Embryonic facial prominence (tissue), 1 donor: ENCODE measurements around the gene FNDC3B.
A peak's percentile ranks its signal among the peaks of the same experiment; 100 is the strongest.

Source experiments
- DNase-seq: peaks from one replicate; pipeline ENCODE4 v3.0.0-alpha.2; 2016; ENCODE audit errors: extremely low spot score

Gene FNDC3B

DNA sequence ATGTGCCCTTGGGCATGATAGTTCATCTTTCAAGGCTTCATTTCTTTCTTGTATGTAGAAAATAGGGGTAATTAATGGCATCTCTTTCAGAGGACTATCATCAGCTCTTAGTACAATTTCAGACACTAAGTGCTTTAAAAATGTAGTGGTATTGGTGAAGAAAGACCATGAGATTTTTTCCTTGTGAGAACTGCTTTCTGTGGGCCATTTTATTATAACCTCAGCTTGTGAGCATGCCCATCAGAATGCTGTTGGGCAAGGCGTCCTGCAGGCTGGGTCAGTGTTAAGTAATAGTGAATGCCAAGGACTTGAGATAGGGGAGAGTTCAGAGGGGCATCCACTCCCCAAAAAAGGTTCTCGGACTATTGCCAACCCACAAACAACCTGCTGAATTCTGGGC, 221.0 kb downstream of the FNDC3B start:
- no peak for DNase-seq

DNA sequence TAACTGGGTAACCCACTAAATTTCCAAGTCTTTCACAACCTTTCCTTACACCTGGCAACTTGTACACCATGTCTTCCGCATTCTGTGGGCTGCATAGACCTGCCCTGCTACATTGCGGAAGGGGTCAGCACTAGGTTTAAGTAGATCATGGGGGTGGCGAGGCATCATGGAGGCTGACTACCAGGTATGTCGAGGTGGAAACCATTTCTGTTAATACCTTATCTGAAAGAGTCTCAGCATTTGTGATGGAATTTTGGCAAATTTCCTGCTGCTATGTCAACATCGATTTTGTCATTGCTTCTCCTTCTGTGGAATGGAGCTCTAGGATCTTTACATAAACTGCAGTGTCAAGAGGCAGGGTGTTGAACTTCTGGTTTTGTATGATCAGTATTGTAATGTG, 221.7 kb downstream of the FNDC3B start:
- DNase-seq, result no peak

DNA sequence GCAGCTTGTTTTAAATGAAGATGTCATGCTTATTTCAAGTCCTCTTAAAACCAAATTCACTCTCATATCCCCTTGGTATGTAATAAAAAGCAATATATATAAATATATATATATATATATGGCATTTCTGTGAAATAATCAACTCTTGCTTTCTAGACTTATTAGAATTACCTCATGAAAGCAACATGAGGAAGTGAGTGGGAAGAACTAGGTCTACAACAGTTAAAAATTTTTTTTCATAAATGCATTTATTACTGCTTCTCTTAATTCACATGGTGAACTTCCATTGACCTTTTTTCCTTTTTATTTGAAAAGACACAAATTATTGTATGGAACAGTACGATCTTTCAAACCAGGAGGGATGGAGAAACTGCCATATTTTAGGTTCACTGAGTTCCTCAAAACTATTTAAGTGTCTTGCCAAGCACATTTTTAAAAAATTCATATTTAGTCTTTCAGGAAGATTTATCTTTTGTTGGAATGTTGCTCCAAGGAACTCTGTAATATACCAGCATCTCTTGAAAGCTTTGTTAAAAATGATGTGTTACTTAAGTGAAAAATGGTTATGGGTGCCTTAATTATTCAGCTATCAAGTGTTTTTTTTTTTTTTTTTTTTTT, 223.7 kb downstream of the FNDC3B start:
- no peak for DNase-seq

DNA sequence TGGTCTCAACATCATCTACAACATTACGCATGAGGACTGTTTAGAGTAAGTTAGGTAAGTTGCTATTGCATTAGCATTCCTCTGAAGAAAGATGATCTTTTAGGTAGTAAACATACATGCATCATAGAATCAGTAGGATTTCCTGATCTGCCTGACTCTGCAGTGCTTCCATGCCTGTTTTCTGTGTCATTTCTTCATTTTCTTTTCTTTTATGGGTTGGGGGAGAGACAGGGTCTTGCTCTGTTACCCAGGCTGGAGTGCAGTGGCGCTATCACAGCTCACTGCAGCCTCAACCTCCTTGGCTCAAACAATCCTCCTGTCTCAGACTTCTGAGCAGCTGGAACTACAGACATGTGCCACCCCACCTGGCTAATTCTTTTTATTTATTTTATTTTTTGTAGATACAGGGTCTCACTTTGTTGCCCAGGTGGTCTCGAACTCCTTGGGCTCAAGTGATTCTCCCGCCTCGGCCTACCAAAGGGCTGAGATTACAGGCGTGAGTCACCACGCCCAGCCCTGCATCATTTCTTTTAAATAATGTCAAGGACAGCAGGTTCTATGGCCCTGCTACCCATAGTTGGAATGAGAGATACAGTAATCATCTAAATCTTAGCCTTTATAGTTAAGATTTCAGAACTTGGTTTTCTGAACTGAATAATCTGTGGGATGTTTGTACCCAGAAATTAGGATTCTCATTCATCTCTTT, 224.6 kb downstream of the FNDC3B start:
- DNase-seq, result no peak

DNA sequence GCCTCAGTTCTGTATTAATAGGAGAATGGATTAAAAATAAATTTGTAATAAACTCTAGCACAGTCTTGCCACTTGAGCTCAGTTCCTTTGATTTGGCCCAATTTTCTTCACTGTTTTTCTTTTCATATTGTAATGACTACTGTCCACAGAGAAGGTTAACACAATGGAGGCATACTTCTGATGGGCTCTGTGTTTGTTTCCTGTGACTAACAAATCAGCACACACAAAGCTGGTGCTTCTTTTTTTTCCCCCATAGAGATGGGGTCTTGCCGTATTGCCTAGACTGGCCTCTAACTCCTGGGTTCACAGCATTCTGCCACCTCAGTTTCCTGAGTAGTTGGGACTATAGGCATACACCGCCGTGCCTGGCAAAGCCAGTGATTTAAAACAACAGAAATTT, 226.7 kb downstream of the FNDC3B start:
- no peak for DNase-seq

DNA sequence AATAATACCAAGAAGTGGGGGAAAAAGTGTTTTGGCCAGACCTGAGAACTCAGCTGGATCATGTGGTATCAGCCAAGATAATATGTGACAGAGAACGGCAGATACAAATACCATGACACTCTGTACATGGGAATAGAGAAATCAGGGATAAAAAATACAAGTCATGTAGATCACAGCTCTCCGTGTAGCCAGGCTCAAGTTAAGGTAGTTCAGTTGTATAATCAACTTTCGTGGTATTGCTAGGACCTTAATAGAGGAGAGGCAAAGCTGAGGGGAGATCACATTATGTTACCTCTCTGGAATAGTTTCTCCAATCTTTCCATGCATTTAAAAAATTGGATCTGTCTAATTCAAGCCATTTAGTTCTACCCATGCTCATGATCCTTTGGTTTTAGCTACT, 229.0 kb downstream of the FNDC3B start:
- no peak for DNase-seq

DNA sequence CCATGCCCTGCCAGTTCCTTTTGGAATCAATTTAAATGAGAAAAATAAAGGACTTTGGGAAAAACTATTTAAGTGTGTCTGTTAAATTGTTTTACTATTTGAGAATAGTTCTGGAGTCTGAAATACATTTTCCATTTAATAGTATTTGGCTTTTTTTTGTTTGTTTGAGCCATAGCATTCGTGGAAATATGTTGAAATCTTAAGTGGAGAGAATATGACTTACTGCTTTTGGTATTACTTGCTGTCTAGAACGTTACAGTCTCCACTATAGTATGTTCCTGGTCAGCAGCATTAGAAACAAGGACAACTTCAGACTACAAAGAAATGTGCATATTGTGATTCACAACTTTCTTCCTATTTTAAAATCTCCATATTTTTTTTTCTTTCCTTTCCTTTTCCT, 229.5 kb downstream of the FNDC3B start:
- DNase-seq, result no peak

DNA sequence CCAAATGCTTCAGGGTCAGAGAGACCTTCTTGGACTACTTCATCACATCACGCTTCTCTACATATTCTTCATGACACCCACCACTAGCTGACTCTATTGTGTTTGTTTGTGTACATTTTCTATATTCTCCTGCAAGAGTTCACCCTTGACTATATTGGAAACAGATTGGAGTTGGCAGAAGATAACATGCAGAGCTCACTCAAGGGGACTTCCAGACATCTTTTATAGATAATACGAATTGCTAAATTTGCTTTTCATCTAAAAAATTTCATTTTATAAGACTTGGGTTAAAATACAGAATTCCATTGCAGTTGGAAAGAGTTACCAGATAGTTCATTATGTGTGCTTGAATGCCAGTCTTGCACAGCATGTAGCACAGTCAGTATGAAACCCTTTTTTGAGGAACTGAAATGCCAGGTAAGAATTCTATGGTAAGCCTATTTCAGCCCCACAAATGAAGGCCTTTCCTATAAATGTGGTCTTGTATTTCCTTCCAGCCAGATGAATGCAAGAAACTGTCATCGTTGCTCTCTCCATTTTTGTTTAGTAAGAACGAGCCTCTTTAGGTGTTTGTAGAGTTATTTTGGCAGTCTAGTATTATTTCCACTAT, 231.3 kb downstream of the FNDC3B start:
- DNase-seq, result no peak

DNA sequence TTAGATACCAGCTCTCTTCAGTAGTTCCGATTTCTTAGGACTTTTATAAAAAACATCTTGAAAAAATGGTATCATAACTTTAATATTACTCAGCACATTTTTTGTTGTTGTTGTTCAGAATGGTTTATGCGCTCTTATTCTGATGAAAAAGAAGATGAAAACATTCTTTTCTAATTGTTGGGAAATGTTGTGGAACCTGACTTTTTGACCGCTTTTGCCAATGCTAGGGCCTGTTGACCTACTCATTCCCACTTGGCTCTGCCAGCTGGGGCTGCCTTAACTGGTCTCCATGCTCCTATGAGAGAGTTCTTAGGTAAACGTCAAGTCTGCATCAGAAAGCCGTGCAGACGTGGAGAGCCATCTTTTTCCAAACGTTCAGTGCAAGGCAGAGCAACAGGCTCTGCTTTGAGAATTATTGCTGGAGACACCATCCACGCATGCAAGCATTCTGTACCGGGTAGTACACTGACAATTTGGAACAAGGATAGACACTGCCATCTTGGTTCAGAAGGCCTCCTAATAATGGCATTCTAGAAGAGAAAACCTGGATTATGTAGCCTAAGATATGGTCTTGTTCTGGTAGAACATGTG, 232.1 kb downstream of the FNDC3B start:
- no peak for DNase-seq

DNA sequence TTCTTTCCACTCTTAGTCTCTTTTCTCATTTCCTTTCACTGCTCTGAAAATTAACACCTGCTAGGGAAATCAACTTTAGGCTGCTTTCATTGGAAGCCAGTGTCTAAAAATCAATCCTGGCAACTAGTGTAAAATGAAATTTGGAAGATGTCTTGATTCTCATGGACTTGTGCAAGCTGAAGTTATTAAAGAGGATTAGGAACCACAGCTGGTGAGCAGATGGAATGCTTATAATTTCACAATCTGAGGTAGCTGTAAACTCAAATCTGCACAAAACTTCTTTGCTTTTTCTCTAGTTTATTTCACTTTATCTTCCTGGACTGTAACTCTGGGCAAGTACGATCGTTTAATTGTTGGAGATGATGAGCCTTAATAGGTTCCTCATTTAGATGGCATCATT, 233.3 kb downstream of the FNDC3B start:
- no peak for DNase-seq

DNA sequence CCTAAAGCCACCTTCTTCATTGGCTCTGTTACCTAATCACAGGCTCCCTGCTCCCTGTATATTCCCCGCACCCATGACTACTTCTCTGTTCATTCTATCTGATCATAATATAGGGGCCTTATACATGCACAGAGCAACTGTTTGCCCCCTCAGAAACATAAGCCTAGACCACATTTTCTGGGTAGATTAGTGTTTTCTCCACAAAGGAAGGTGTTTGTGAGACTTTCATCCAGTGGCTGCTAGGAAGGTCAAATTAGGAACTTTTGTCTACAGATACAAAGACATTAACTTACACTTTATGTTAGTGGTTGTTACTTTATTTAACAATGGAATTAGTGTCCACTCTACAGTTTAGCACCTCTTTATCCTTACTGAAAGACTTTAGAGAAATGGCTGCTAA, 234.0 kb downstream of the FNDC3B start:
- no peak for DNase-seq

DNA sequence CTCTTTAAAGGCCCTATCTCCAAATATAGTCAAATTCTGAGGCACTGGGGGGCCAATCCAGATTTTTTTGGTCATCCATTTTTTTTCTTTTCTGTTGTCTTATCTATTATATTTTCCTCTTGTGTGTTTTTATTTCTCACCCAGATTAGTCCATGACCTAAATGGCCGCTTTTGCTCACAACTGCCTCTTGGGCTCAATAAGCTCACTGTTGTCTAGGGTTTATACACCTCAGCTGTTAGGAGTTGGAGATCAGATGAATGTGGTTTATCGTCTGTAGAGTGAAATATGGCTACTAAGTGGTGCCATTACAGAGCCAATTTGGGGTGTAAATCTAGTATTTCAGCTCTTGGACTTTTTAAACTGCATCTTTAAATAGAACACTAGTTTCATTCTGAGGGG, 235.5 kb downstream of the FNDC3B start:
- DNase-seq, result no peak

DNA sequence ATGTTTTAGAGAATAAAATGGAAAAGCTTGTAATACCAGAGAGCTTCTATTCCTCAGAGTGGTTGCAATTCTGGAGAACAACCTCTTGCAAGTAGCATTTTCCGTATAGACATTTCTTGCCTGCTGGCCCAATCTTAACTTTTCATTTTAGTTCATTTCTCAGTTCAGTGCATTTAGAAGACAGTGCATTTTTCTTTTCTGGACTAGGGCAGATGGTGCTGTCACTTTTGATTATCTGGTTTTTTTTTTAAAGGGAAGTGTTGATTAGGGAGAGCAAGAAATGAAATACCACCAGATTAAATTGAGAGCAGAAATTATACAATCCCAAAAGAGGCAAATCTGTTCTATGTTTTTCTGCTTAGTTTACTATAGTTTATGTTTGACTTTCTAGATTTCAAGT, 236.2 kb downstream of the FNDC3B start:
- DNase-seq, result no peak

DNA sequence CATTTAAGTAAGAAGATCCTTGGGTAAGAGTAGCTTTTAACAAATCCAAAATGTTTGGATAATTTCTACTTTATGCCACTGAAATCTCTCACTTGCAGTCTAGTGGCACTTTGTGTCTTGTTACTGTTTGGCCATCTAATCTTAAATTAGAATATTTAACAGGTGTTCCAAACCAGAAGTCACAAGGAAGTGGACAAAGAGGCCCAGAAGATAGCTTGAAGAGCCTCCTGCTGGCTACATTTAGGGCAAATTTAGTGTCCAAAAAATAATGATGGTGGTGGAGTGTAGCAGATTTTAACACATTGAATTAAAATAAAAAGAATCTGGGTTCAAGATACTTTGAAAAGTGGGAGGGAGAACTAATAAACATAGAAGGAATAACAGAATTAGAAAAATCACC, 236.7 kb downstream of the FNDC3B start:
- DNase-seq, result no peak

DNA sequence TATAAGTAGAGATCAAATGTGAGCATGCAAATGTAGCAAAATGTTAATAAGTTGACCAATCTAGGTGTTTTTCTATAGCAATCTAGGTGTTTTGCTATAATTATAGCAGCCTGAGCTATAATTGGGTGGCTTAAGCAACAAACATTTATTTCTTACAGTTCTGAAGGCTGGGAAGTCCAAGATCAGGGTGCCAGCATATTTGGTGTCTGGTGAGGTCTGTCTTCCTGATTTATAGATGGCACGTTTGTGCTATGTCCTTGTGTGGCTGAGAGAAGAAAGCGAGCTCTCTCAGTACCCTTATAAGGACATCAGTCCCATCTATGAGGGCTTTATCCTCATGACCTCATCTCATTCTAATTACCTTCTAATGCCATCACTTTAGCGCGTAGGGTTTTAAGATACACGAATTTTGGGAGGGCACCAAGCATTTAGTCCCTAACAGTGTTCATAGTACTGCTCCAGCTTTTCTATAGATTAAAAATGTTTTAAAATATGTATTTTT, 237.8 kb downstream of the FNDC3B start:
- no peak for DNase-seq

DNA sequence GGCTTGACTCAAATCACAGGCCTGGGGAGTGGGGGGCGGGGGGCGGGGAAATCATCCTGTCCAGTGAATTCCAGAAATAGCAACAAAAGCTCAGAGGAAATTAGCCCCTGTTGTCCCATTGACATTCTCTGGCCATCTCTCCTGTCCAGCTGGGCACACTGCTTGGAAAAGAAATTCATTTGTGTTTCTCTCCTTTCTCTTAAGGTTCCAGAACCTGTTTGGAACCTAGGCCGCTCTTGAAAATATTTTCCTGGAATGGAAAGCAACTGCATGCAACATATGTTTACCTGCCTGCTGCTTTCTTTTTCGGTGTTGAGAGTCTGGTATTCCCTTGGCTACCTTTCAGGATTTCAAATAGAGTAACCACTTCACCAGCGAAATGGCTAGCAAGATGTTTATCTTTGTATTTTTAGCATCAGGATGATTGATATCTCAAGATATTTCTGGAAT, 239.8 kb downstream of the FNDC3B start:
- DNase-seq, result no peak

DNA sequence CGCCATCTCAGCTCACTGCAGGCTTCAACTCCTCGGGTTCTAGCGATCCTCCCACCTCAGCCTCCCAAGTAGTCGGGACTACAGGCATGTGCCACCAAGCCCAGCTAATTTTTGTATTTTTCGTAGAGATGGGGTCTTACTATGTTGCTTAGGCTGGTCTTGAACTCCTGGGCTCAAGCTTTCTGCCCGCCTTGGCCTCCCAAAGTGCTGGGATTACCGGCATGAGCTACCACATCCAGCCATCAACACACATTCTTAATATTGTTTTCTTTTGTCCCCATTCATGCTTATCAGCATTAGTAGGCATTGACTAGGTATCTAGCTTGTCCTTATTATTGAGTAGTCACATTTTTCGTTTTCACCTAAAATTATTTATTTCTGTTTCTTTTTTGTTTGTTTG, 240.6 kb downstream of the FNDC3B start:
- DNase-seq, result no peak

DNA sequence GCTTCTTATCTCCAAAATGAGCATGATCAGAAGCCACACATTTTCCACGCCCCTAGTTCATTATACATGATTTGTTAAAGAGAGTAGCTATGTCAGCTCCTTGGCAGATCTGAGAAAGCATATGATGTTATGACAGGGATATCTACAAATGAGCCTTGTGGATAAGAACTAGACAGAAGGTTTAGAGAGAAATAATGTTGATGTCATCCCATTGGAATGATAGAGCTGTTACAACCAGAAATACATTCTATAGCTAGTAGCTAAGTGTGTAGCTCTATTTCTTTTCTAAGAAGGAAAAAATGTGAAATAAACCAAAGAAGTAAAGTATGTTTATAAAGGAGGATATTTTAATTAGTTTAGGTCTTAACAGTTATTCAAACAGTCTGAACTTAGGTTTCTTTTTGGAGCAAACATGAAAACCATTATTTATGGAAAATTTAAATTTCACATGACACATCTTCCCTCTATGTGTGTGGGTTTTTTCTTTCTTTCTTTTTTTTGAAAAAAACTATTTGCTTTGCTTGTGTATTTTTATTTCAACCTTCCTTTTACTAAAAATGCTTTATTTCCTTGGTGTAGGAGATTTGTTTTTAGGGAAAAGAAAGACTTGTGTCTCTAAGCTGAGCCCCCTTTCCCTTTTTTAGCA, 241.2 kb downstream of the FNDC3B start:
- peak; percentile 66 for DNase-seq

DNA sequence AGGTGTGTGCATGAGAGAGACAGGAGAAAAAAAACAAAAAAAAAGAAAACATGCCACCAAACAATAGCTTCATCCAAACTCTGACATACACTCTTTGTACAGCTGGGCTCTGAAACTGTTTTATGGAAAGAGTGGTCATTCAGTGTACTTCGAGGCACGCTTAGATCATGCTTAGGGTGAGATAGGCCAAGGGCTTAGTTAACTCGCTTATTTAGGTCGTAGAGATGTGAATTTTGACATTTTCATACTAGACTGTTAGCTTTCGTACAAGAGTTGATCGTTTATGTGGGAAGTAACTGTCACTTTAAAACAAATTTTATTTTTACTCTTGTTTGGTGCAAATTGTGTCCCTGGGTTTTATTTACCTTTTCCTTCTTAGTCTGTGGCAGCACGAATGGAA, 242.5 kb downstream of the FNDC3B start:
- DNase-seq, result no peak

DNA sequence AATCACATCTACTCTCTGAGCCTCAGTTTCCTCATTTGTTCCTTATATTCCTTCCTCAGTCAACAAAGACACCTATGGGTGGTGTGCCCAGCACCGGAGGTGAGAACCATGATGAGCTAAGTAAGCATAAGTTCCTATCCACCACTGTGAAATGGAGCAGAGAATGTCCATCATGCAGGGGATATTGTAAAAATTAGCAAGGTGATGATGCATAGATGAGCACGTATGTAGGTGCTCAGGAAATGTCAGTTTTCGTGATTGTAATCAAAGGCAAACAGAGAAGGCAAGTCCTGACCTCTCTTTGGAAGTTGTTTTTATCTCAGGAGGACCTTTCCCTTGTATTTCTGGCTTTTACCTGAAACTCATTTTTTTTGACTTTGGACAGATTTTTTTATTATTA, 243.5 kb downstream of the FNDC3B start:
- no peak for DNase-seq

DNA sequence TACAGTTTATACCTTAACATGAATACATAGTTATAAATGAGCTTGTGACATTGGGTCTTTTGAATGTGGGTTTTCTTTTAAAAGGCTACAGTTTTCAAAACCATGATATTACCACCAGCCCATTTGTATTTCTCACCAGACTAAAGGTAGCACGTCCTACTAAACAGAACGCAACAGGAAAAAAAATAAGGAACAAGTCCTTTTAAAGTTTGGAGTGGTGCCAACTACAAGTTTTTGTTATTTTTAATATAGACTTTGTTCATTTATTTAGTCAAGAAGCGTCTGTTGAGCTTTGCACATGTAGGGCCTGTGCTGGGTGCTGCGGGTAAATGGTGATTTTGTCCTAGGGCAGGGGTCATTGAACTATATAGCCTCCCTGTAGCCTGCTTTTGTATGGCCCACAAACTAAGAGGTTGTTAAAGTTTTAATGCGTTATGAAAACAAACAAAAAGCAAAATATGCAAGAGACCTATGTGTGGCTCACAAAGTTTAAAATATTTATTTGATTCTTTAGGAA, 244.5 kb downstream of the FNDC3B start:
- DNase-seq, result no peak

DNA sequence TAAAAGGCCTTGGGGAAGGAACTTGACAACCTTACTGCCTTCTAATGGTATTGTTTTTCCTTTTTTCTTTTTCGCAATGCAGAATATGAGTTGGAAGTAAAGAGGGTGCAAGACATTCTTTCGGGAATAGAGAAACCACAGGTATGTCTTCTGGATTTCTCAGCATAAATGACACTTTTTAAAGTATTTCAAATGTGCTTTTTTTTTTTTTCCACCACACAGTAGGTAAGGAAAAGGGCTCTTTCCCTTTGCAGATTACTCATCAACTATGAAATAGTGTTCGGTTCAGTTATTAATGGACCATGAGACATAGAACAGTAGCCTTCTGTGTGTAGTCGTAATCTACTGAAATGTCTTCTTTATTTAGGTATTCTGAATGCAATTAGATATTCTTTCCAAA, 246.5 kb downstream of the FNDC3B start:
- DNase-seq, result no peak
